Activated CD8-positive, alpha-beta memory T cell treated with anti-CD3 and anti-CD28 coated beads, Interleukin-2, amount 50 U/mL, for 4 hours (primary cell): Measurements from ENCODE around the gene KIAA1586.
"Not testable (repeated sequence)": the region's sequence is repeated elsewhere in the genome, so short reads cannot be mapped to it uniquely, and the experiment has no call there.

Experiments
- DNase-seq: peaks from one replicate; pipeline ENCODE4 v3.0.0-alpha.2; 2020

The KIAA1586 gene

GRCh38 chr6:57048577-57048976 is 2.1 kb downstream of the KIAA1586 start:
- DNase-seq = no peak

GRCh38 chr6:57063847-57064246 is 17.4 kb downstream of the KIAA1586 start:
- no peak for DNase-seq

GRCh38 chr6:57064809-57065208 is 18.3 kb downstream of the KIAA1586 start:
- DNase-seq = no peak

- no peak for DNase-seq
Measured at GRCh38 chr6:57068061-57068460, 21.6 kb downstream of the KIAA1586 start.

DNA sequence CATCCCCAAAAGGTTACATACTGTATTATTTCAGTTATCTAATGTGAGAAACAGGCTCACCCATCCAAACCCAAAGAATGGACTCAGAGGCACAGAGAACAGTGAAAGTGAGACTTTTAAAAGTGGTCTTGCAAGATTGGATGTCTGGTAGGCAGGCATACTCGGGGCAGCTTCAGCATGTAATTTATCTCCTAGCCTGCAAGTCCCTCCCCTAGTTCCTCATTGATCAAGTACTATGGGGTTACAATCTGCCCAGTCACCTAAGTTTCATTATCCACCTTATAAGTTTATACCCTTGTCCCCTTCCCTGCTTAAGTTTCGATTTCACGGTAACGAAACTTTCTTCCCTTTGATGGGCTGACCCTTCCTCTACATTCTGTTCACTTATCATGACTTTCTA is 22.7 kb downstream of the KIAA1586 start:
- no peak for DNase-seq

DNA sequence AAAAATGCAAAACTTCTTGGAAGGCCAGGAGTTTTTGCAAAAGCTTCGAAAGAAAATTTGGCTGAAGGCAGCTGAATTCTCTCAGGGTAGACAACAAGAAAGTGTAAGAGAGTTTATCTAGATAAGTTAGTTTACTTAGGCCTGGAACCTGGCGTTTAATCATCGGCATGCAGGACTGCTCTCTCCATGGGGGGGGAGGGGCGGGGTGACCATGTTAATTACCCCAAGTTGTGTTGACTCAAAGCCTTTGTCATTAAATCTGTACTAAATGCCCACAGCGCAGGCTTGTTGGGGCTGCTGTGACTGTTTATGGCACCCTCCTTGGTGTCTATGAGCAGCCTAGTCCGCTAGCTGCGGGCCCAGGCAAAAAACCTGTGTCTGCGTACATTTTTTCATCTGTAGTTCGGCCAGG is 23.4 kb downstream of the KIAA1586 start:
- DNase-seq = no peak

- no peak for DNase-seq
Measured at GRCh38 chr6:57072108-57072507, 25.6 kb downstream of the KIAA1586 start.

- no peak for DNase-seq
Measured at GRCh38 chr6:57074383-57074782, 27.9 kb downstream of the KIAA1586 start.

DNA sequence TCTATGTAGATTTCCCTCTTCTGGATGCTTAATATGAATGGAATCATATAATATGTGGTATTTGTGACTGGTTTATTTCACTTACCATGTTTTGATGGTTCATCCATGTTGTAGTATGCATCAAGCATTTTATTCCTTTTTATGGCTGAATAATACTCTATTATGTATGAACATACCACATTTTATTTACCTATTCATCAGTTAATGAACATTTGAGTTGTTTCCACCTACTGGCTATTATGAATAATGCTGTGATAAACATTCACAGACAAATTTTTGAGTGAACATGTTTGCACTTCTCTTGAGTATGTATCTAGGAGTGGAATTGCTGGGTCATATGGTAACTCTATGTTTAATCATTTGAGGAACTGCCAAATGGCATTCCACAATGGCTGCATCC is 28.6 kb downstream of the KIAA1586 start:
- no peak for DNase-seq

DNA sequence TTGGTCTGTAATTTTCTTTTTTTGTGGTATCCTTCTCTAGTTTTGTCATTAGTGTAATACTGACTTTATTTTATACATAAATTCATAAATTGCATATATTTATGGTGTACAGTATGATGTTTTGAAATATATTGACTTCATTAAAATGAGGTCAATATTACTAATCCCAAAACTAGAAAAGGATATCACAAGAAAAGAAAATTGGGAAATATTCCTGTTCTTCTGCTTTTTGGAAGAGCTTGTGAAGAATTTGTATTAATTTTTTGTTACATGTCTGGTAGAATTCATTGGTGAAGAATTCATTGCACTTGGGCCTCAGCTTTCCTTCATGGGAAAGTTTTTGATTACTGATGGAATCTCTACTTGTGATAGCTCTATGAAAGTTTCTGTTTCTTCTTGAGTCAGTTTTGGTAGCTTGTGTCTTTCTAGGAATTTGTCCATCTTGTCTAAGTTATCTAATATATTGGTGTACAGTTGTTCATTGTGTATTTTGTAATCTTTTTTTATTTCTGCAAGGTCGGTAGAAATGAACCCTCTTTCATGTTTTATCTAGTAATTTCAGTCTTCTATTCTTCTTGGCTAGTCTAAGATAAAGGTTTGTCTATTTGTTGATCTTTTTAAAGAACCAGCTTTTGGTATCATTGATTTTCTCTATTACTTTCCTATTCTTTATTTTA is 32.2 kb downstream of the KIAA1586 start:
- DNase-seq = no peak

GRCh38 chr6:57085471-57085870 is 39.0 kb downstream of the KIAA1586 start:
- no peak for DNase-seq

DNA sequence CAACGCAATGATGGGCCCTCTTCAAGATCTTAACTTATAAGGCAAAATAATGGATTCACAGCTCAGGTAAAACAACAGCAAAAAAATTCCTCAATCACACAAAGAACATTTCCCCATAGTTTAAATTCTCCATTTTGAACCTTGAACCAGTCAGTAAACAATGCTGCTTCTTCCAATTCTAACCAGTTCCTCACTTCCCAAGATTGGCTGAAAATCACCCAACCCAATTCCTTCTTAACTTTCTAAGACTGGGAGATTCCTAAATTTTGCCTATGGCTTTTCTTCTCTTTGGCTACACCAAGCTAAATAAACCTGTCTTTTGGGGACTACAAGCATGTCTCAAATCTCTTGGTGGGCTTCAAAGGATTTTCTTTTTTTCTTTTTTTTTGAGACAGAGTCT is 40.4 kb downstream of the KIAA1586 start:
- no peak for DNase-seq

- no peak for DNase-seq
Measured at GRCh38 chr6:57087916-57088315, 41.4 kb downstream of the KIAA1586 start.

GRCh38 chr6:57089265-57089664 is 42.8 kb downstream of the KIAA1586 start:
- DNase-seq = no peak

- peak; percentile 97 for DNase-seq
Measured at GRCh38 chr6:57089687-57090457, 43.4 kb downstream of the KIAA1586 start, which contains the start of gene ZNF451. TSS of gene ZNF451 (plus strand) at chr6:57090188. CDS start at chr6:57090254, 66 bp downstream.

DNA sequence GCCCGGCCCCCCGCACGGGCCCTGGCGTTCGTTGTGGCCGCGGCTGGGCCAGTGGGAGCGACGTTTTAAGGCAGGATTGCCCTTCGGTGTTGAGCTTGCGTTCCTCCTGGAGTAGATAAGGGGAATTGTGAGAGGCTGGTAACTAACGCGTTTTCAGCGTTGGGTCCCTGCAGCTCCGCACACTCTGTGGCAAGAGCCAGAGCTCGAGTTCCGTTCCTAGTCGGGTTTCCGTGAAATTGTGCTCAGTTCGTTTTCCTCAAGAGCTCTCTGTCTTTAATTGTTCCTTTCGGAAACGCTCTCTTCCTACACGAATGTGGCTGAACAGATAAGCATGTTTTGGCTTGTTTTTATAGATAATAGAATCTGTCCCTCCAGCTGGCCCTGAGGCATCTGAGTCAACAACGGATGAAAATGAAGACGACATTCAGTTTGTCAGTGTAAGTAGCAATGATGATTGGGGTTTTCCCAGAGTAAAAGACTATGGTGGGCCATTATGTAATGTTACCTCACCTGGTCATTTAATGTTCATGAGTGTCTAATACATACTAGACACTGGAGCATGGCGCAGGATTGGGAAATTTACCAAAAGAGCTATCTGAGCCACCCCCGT is 44.1 kb downstream of the KIAA1586 start:
- not testable (repeated sequence) for DNase-seq

GRCh38 chr6:57091375-57091774 is 44.9 kb downstream of the KIAA1586 start:
- DNase-seq = not testable (repeated sequence)

DNA sequence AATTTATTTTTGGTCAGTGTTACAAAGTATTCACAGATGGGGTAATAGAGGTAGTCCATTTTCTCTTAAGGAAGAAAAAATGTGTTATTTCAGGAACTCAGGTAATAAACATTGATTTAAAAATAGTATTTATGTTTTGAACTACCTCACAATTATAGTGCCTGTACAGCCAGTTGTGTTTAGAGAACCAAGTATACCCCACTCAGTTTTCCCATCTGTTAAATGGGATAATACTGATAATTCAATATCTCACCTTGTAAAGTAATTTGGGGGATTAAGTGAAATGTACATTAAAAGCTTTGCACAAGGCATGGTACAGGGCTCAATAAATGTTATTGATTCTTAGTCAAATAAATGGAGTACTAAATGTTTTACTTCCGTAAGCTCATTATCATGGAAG is 48.2 kb downstream of the KIAA1586 start:
- no peak for DNase-seq

GRCh38 chr6:57097596-57097995 is 51.1 kb downstream of the KIAA1586 start:
- no peak for DNase-seq

DNA sequence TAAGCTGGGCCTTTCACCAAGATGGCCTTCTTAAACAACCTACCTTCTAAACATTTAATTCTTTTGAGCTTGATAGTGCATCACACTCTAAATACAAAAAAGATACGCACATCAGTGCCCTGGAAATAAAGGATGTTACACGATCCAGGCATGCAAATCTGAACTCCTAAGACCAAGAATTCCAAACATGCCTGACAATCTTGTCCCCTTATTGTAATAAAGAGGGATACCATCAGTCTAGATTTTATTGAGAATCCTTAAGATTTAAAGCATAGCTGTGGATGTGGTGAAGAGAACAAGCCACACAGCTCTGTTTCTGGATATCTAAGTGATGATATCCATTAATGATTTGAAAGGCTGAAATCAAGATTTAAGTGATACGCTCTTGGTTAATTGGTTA is 56.5 kb downstream of the KIAA1586 start:
- DNase-seq = no peak

DNA sequence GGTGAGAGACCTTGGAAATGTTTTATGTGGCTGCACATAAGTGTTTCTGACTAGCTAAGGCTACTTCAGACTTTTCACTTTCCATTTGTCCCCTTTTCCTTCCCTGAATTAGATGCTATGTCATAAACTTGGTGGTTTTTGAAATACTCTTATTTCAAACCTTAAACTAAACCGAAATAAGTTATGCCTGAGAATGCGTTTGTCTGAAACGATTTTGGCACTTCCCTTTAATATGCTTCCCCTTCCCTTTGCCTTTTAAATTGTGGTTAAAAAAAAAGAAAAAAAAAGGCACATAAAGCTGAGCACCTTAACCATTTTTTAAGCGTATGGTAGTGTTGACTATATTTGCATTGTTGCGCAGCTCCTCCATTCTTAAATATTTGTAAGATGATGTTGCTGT is 57.8 kb downstream of the KIAA1586 start:
- DNase-seq = no peak
